GM12864 (cell line): ENCODE results near the gene SRRM4.

Source experiments
- DNase-seq: peaks from one replicate; pipeline ENCODE4 v3.0.0-alpha.2; 2011; ENCODE audit warnings: low read depth
- H3K4me3 ChIP-seq: 2 replicates; pipeline ENCODE4 v1.5.1; 2011; ENCODE audit warnings: mild to moderate bottlenecking, low read depth, low read length, control low read depth
- CTCF ChIP-seq: IDR thresholded peaks from 2 replicates; pipeline ENCODE4 v1.5.1; 2011; ENCODE audit warnings: low read depth, mild to moderate bottlenecking, moderate library complexity, low read length, control low read depth, inconsistent platforms; ENCODE audit errors: missing control alignments

The SRRM4 gene

GRCh38 chr12:119179335-119180021, 198.1 kb downstream of the SRRM4 start:
- no peak for TF ChIP-seq CTCF
- no peak overlapping the region for H3K4me3 ChIP-seq
- DNase-seq = no peak

GRCh38 chr12:119180380-119181040, 199.2 kb downstream of the SRRM4 start:
- TF ChIP-seq CTCF = no peak
- DNase-seq = no peak

GRCh38 chr12:119181202-119181601, 199.9 kb downstream of the SRRM4 start:
- no peak overlapping the region for H3K4me3 ChIP-seq
- no peak for TF ChIP-seq CTCF

More at GRCh38 chr12:119180380-119181040, 199.2 kb downstream of the SRRM4 start:
- H3K4me3 ChIP-seq = no peak overlapping the region

GRCh38 chr12:119181944-119182343, 200.6 kb downstream of the SRRM4 start:
- no peak for TF ChIP-seq CTCF
- no peak for DNase-seq
- no peak overlapping the region for H3K4me3 ChIP-seq

More at GRCh38 chr12:119181202-119181601, 199.9 kb downstream of the SRRM4 start:
- DNase-seq = no peak

GRCh38 chr12:119182701-119183493, 201.6 kb downstream of the SRRM4 start:
- no peak overlapping the region for H3K4me3 ChIP-seq
- no peak for DNase-seq
- no peak for TF ChIP-seq CTCF

- no peak for DNase-seq
- H3K4me3 ChIP-seq = no peak overlapping the region
- no peak for TF ChIP-seq CTCF
Measured at GRCh38 chr12:119183942-119184695, 202.8 kb downstream of the SRRM4 start.
